Tibial artery (tissue), 4 donors: ENCODE measurements around the gene GPR35.

Source experiments
- DNase-seq, 2 donors: peaks; one replicate each; pipeline ENCODE4 v3.0.0-alpha.2; 2019
- H3K27ac ChIP-seq, 2 donors: fragments of 200-600 bp; sonication (generic) in 1 of 2; 1 replicate in 1 of 2; 2 replicates in 1 of 2; pipeline ENCODE4 v1.5.1; 2018 to 2019; ENCODE audit warnings: mild to moderate bottlenecking in 1 of 2
- H3K27me3 ChIP-seq, 2 donors: fragments of 200-600 bp; sonication (generic) in 1 of 2; one replicate each; pipeline versions ENCODE4 v1.5.1 to v1.6.0; 2016 to 2019
- H3K36me3 ChIP-seq, 3 donors: fragments of 200-600 bp; sonication (generic) in 2 of 3; one replicate each; pipeline ENCODE4 v1.5.1; 2016 to 2019; ENCODE audit warnings: mild to moderate bottlenecking in 2 of 3
- H3K4me1 ChIP-seq, 4 donors: fragments of 200-600 bp; sonication (generic) in 2 of 4; 1 replicate in 3 of 4; 2 replicates in 1 of 4; pipeline ENCODE4 v1.5.1; 2016 to 2019
- H3K4me3 ChIP-seq, 2 donors: fragments of 200-600 bp; sonication (generic) in 1 of 2; 1 replicate in 1 of 2; 2 replicates in 1 of 2; pipeline ENCODE4 v1.5.1; 2018 to 2019; ENCODE audit warnings: mild to moderate bottlenecking in 2 of 2
- H3K9me3 ChIP-seq, 3 donors: fragments of 200-600 bp; sonication (generic) in 1 of 3; one replicate each; pipeline ENCODE4 v1.5.1; 2016 to 2019
- CTCF ChIP-seq, 2 experiments: fragments of 200-600 bp in 1 of 2; fragments of 450-650 bp in 1 of 2; IDR thresholded peaks; one replicate each; pipeline ENCODE4 v1.5.1; 2017 to 2019; ENCODE audit warnings: antibody characterized with exemption in 2 of 2, mild to moderate bottlenecking in 1 of 2, moderate library complexity in 1 of 2
- intact Hi-C: fragments of 100-400 bp; cut with DNase I; formaldehyde crosslinking; loops from one replicate; pipeline ENCODE4 v1.15.0; 2023; ENCODE audit warnings: low total_unique reads

GPR35 gene

DNA sequence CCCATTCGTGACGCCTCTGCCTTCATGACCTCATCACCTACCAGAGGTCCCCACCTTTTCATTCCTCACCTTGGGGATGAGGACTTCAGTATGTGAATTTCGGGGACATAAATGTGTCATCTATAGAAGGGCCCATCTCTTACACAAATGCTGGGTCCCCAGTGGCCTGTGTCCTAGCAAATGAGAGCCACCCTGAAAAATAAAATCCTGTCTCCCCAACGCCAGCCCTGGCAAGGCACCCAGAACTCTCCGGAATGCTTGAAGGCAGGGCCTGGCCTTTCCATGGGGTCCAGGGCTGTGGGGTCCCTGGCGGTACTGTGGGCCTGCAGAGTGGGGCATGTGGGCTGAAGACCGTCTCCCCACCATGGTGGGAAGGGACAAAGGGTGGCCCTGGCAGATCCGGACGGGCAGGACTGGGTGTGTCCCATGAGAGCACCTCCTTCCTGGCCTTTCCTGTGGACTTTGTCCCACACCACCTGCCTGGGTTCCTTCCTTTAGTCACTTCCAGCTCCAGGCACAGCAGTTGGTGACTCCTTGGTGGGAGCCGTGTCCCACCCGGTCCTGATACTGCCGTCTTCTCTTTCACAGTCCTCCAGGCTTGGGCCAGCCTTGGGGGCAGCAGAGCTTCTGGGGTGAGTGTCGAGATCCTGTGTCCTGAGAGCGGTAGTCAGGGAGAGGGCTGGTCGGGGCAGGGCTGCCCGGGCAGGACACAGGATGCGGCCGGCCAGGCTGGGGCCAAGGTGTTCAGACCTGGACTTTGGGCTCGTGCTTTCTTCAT, 20.2 kb upstream of the GPR35 start:
- peak in 1 of 2 donors; percentile 52 for DNase-seq
- H3K4me3 ChIP-seq, result no peak overlapping the region
- TF ChIP-seq CTCF (IDR thresholded peaks at IDR 0.05), result no peak
- H3K9me3 ChIP-seq, result no peaks in the 10 kb centered on the region
- intact Hi-C loops, result no loop called here
- no peak overlapping the region for H3K27ac ChIP-seq
- H3K36me3 ChIP-seq, result peaks cover 0 to 23% (median 0%) of the 10 kb centered on the region in 3 donors
- no peaks in the 10 kb centered on the region for H3K27me3 ChIP-seq
- peaks cover 0 to 7% (median 3%) of the 10 kb centered on the region in 4 donors for H3K4me1 ChIP-seq

DNA sequence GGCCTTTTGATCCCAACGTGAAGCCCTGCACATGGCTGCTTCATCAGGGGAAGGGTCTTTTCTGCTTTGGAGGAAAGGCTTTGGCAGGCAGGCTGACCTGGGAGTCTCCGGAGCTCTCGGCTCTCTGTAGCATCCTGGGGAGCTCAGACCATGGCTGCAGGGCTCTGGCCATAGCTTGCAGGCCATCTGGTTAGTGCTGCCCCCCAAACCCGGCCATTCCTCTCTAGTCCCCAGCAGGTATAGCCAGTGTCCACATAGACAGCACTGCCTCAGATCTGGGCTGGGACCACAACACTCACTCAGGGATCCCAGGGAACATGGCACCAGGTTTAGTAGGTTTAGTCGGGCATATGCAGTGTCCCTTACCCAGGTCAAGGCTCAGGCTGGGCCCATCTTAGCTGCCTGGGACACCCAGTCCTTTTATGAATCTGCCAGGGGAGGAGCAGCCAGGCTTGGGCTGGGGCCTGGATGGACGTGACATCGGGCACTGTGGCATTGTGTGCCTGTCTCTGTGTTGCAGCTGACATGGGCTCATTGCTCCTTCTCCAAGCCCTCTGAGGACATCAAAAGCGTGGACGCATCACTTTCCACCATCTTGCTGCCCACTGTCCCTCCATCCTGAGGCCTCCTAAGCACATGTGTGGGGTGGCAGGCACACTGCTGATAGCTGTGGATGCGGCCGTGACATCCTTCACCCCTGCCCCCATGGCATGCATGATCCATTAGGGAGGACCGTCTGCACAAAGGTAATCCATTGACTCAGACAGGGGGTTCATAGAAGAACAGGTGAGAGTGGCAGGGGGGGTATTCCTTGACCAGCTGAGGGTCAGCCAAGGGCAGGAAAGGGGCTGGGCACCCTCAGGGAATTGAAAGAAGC, 19.2 kb upstream of the GPR35 start:
- Histone ChIP-seq H3K4me1 (peaks cover 0 to 7% (median 3%) of the 10 kb centered on the region in 4 donors), H3K27ac (no peak overlapping the region), H3K27me3 (no peaks in the 10 kb centered on the region), H3K9me3 (no peaks in the 10 kb centered on the region), H3K4me3 (no peak overlapping the region), H3K36me3 (peaks cover 0 to 13% (median 0%) of the 10 kb centered on the region in 3 donors)
- no peak for TF ChIP-seq CTCF (IDR thresholded peaks at IDR 0.05)
- intact Hi-C loops, result no loop called here
- DNase-seq, result peak in 1 of 2 donors; percentile 55

- intact Hi-C loops, result no loop called here
- no peak for DNase-seq
- Histone ChIP-seq H3K36me3 (peaks cover 0 to 7% (median 0%) of the 10 kb centered on the region in 3 donors), H3K9me3 (no peaks in the 10 kb centered on the region), H3K27ac (no peak overlapping the region), H3K4me3 (no peak overlapping the region), H3K4me1 (no peaks in the 10 kb centered on the region), H3K27me3 (no peaks in the 10 kb centered on the region)
- TF ChIP-seq CTCF (IDR thresholded peaks at IDR 0.05), result no peak
Observed at GRCh38 chr2:240611601-240612210, 13.6 kb upstream of the GPR35 start.

DNA sequence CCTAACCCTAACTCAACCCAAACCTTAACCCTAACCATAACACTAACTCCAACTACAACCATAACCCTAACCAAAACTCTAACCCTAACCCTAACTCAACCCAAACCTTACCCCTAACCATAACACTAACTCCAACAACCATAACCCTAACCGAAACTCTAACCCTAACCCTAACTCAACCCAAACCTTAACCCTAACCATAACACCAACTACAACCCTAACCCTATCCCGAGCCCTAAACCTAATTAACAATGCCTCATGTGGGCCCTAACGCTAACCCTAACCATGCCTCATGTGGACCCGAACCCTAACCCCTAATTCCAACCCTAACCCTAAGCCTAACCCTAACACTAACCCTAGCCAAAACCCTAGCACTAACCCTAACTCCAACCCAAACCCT, 11.5 kb upstream of the GPR35 start:
- H3K36me3 ChIP-seq, result peaks cover 0 to 7% (median 0%) of the 10 kb centered on the region in 3 donors
- H3K27me3 ChIP-seq, result no peaks in the 10 kb centered on the region
- H3K9me3 ChIP-seq, result no peaks in the 10 kb centered on the region
- no peak overlapping the region for H3K4me3 ChIP-seq
- DNase-seq, result no peak
- intact Hi-C loops, result no loop called here
- no peak for TF ChIP-seq CTCF (IDR thresholded peaks at IDR 0.05)
- no peaks in the 10 kb centered on the region for H3K4me1 ChIP-seq
- H3K27ac ChIP-seq, result no peak overlapping the region

- intact Hi-C loops, result no loop called here
- no peak for TF ChIP-seq CTCF (IDR thresholded peaks at IDR 0.05)
- H3K4me3 ChIP-seq, result no peak overlapping the region
- no peak overlapping the region for H3K27ac ChIP-seq
- no peaks in the 10 kb centered on the region for H3K9me3 ChIP-seq
- no peaks in the 10 kb centered on the region for H3K27me3 ChIP-seq
- peaks cover 0 to 13% (median 0%) of the 10 kb centered on the region in 3 donors for H3K36me3 ChIP-seq
- H3K4me1 ChIP-seq, result no peaks in the 10 kb centered on the region
- DNase-seq, result no peak
Observed at GRCh38 chr2:240614391-240614790, 10.9 kb upstream of the GPR35 start.
